ENCODE data around the gene TRMT61B.

TRMT61B gene

GRCh38 chr2:28906376-28906775, 36.3 kb upstream of the TRMT61B start:
- no peak for ATAC-seq (ENCODE audit: low read depth)
- peaks cover 96% of the 10 kb centered on the region for H3K36me3 ChIP-seq (ENCODE audit: low read depth)
- TF ChIP-seq, protein P1, sequence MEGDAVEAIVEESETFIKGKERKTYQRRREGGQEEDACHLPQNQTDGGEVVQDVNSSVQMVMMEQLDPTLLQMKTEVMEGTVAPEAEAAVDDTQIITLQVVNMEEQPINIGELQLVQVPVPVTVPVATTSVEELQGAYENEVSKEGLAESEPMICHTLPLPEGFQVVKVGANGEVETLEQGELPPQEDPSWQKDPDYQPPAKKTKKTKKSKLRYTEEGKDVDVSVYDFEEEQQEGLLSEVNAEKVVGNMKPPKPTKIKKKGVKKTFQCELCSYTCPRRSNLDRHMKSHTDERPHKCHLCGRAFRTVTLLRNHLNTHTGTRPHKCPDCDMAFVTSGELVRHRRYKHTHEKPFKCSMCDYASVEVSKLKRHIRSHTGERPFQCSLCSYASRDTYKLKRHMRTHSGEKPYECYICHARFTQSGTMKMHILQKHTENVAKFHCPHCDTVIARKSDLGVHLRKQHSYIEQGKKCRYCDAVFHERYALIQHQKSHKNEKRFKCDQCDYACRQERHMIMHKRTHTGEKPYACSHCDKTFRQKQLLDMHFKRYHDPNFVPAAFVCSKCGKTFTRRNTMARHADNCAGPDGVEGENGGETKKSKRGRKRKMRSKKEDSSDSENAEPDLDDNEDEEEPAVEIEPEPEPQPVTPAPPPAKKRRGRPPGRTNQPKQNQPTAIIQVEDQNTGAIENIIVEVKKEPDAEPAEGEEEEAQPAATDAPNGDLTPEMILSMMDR (IDR thresholded peaks at IDR 0.05; ENCODE audit: poor library complexity, severe bottlenecking) = no peak

DNA sequence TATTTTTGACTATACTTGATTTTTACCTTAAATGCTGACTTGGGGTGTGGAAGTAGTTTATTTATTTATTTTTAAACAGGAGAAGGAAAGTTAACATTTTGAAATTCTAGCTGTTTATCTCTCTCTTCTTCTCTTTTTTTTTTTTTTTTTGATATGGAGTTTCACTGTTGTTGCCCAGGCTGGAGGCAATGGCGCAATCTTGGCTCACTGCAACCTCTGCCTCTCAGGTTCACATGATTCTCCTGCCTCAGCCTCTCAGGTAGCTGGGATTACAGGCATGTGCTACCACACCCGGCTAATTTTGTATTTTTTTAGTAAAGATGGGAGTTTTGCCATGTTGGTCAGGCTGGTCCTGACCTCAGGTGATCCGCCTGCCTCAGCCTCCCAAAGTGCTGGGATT, 35.4 kb upstream of the TRMT61B start:
- peaks cover 96% of the 10 kb centered on the region for H3K36me3 ChIP-seq (ENCODE audit: low read depth)
- ATAC-seq (ENCODE audit: low read depth) (no peak), DNase-seq (ENCODE audit: low spot score) (no peak)
- H3K27me3 ChIP-seq (ENCODE audit: insufficient read depth, poor library complexity, severe bottlenecking) = no peaks in the 10 kb centered on the region
- no peaks in the 10 kb centered on the region for H3K9me3 ChIP-seq (ENCODE audit: severe bottlenecking)
- H3K4me3 ChIP-seq (ENCODE audit: severe bottlenecking) = no peak overlapping the region
- no peak overlapping the region for H3K27ac ChIP-seq (ENCODE audit: poor library complexity, severe bottlenecking)
- TF ChIP-seq, protein P1 (IDR thresholded peaks at IDR 0.05; ENCODE audit: poor library complexity, severe bottlenecking) = no peak
- peaks cover 12% of the 10 kb centered on the region for H3K4me1 ChIP-seq (ENCODE audit: insufficient read depth, poor library complexity, severe bottlenecking)

More at GRCh38 chr2:28906376-28906775, 36.3 kb upstream of the TRMT61B start:
- H3K4me3 ChIP-seq (ENCODE audit: severe bottlenecking) = no peak overlapping the region
- H3K9me3 ChIP-seq (ENCODE audit: severe bottlenecking) = no peaks in the 10 kb centered on the region
- DNase-seq (ENCODE audit: low spot score) = no peak
- H3K27me3 ChIP-seq (ENCODE audit: insufficient read depth, poor library complexity, severe bottlenecking) = no peaks in the 10 kb centered on the region
- no peak overlapping the region for H3K27ac ChIP-seq (ENCODE audit: poor library complexity, severe bottlenecking)
- peaks cover 12% of the 10 kb centered on the region for H3K4me1 ChIP-seq (ENCODE audit: insufficient read depth, poor library complexity, severe bottlenecking)

GRCh38 chr2:28904802-28905457, 34.8 kb upstream of the TRMT61B start:
- Histone ChIP-seq H3K9me3 (ENCODE audit: severe bottlenecking) (no peaks in the 10 kb centered on the region), H3K36me3 (ENCODE audit: low read depth) (peaks cover 95% of the 10 kb centered on the region), H3K27ac (ENCODE audit: poor library complexity, severe bottlenecking) (no peak overlapping the region), H3K4me3 (ENCODE audit: severe bottlenecking) (no peak overlapping the region), H3K27me3 (ENCODE audit: insufficient read depth, poor library complexity, severe bottlenecking) (no peaks in the 10 kb centered on the region), H3K4me1 (ENCODE audit: insufficient read depth, poor library complexity, severe bottlenecking) (peaks cover 12% of the 10 kb centered on the region)
- TF ChIP-seq, protein P1 (IDR thresholded peaks at IDR 0.05; ENCODE audit: poor library complexity, severe bottlenecking) = no peak
- DNase-seq (ENCODE audit: low spot score) (no peak), ATAC-seq (ENCODE audit: low read depth) (no peak)

- H3K4me1 ChIP-seq (ENCODE audit: insufficient read depth, poor library complexity, severe bottlenecking) = peaks cover 12% of the 10 kb centered on the region
- TF ChIP-seq, protein P1 (IDR thresholded peaks at IDR 0.05; ENCODE audit: poor library complexity, severe bottlenecking) = no peak
- H3K27ac ChIP-seq (ENCODE audit: poor library complexity, severe bottlenecking) = no peak overlapping the region
- ATAC-seq (ENCODE audit: low read depth) (peak; percentile 68), DNase-seq (ENCODE audit: low spot score) (no peak)
- H3K9me3 ChIP-seq (ENCODE audit: severe bottlenecking) = no peaks in the 10 kb centered on the region
- H3K4me3 ChIP-seq (ENCODE audit: severe bottlenecking) = no peak overlapping the region
- H3K36me3 ChIP-seq (ENCODE audit: low read depth) = peaks cover 92% of the 10 kb centered on the region
- H3K27me3 ChIP-seq (ENCODE audit: insufficient read depth, poor library complexity, severe bottlenecking) = no peaks in the 10 kb centered on the region
Measured at GRCh38 chr2:28904295-28904694, 34.2 kb upstream of the TRMT61B start.

DNA sequence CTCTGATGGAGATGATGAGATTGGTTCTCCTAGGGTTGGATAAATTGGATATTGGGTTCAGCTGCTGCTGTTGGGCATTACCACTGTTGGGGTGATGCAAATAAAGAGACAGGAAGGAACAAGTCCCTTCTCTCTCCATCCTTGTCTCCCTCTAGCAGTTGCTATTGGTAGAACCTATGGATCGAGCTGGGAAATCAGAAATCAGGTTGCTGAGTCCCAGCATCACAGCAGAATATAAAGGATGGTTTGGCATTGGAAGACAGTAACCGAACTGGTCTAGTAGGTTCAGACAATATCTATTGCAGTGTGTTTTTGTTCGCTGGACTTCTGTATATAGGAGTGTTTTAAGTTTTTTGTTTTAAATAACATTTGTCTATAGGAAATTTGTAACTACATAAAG, 32.5 kb upstream of the TRMT61B start:
- ATAC-seq (ENCODE audit: low read depth) = no peak

More for the DNA sequence above, 32.5 kb upstream of the TRMT61B start:
- Histone ChIP-seq H3K27ac (ENCODE audit: poor library complexity, severe bottlenecking) (no peak overlapping the region), H3K4me1 (ENCODE audit: insufficient read depth, poor library complexity, severe bottlenecking) (peaks cover 25% of the 10 kb centered on the region), H3K9me3 (ENCODE audit: severe bottlenecking) (no peaks in the 10 kb centered on the region), H3K27me3 (ENCODE audit: insufficient read depth, poor library complexity, severe bottlenecking) (no peaks in the 10 kb centered on the region), H3K36me3 (ENCODE audit: low read depth) (peaks cover 76% of the 10 kb centered on the region), H3K4me3 (ENCODE audit: severe bottlenecking) (no peak overlapping the region)
- TF ChIP-seq, protein P1 (IDR thresholded peaks at IDR 0.05; ENCODE audit: poor library complexity, severe bottlenecking) = no peak
- no peak for DNase-seq (ENCODE audit: low spot score)
